K562 (cell line): Measurements from ENCODE around the gene ZFHX2. TPM values are rescaled to one million over a fixed set of nuclear protein-coding genes. Genes with fewer than 3 reads are reported as not detected.

Experiments
- CBFB ChIP-seq: sonication (generic); formaldehyde crosslinking; IDR thresholded peaks from 2 replicates; pipeline ENCODE4 v1.4.0; 2020; ENCODE audit warnings: mild to moderate bottlenecking, missing genetic modification reagents
- CREM ChIP-seq: IDR thresholded peaks from 2 replicates; pipeline ENCODE4 v1.6.1; 2014; ENCODE audit warnings: antibody characterized with exemption, low read depth
- EP400 ChIP-seq: fragments of 450-650 bp; IDR thresholded peaks from 2 replicates; pipeline ENCODE4 v1.6.1; 2017; ENCODE audit warnings: antibody characterized with exemption, mild to moderate bottlenecking, moderate library complexity
- HDAC2 ChIP-seq: fragments of 450-650 bp; IDR thresholded peaks from 2 replicates; pipeline ENCODE4 v1.6.1; 2016; ENCODE audit warnings: mild to moderate bottlenecking
- HOMEZ ChIP-seq: fragments of 250-450 bp; sonication (Bioruptor Pico); IDR thresholded peaks from 2 replicates; pipeline ENCODE4 v1.4.0; 2020; ENCODE audit warnings: mild to moderate bottlenecking, moderate library complexity
- NFIC ChIP-seq: fragments of 450-650 bp; IDR thresholded peaks from 2 replicates; pipeline ENCODE4 v1.6.1; 2017; ENCODE audit warnings: mild to moderate bottlenecking, inconsistent platforms
- POLR2G ChIP-seq: fragments of 200-400 bp; formaldehyde crosslinking; IDR thresholded peaks from 2 replicates; pipeline ENCODE4 v1.6.1; 2017; ENCODE audit warnings: low read depth, mild to moderate bottlenecking, antibody characterized with exemption, low read length, moderate library complexity
- POU5F1 ChIP-seq: fragments of 150-350 bp; IDR thresholded peaks from 2 replicates; pipeline ENCODE4 v1.6.1; 2014; ENCODE audit warnings: borderline replicate concordance, low read length, low read depth, mild to moderate bottlenecking; ENCODE audit not compliant: partially characterized antibody
- RBM17 ChIP-seq: fragments of 200-400 bp; formaldehyde crosslinking; IDR thresholded peaks from 2 replicates; pipeline ENCODE4 v1.6.1; 2017; ENCODE audit warnings: low read depth, mild to moderate bottlenecking, low read length, borderline replicate concordance
- SIN3A ChIP-seq, 2 experiments: fragments of 150-350 bp in 1 of 2; IDR thresholded peaks; 2 replicates each; pipeline ENCODE4 v1.6.1; 2011 to 2016; ENCODE audit warnings: borderline replicate concordance in 2 of 2, low read depth in 2 of 2, low read length in 2 of 2, mild to moderate bottlenecking in 2 of 2, moderate library complexity in 2 of 2; ENCODE audit not compliant: control insufficient read depth in 1 of 2
- SNIP1 ChIP-seq: fragments of 450-650 bp; IDR thresholded peaks from 2 replicates; pipeline ENCODE4 v1.7.1; 2017; ENCODE audit warnings: low read depth, mild to moderate bottlenecking
- TCF7L2 ChIP-seq: fragments of 150-350 bp; IDR thresholded peaks from 2 replicates; pipeline ENCODE4 v1.6.1; 2016; ENCODE audit warnings: low read depth, mild to moderate bottlenecking, low read length, moderate library complexity
- U2AF2 ChIP-seq: fragments of 200-400 bp; formaldehyde crosslinking; optimal IDR thresholded peaks from 2 replicates; pipeline ENCODE3; 2017; ENCODE audit warnings: low read depth, mild to moderate bottlenecking, low read length
- VEZF1 ChIP-seq: fragments of 200-800 bp; sonication (Bioruptor generic); IDR thresholded peaks from 2 replicates; pipeline ENCODE4 v1.6.1; 2017; ENCODE audit warnings: missing genetic modification characterization, missing compliant biosample characterization
- ZNF175 ChIP-seq: fragments of 200-800 bp; sonication (Bioruptor generic); IDR thresholded peaks from 2 replicates; pipeline ENCODE4 v1.6.1; 2016; ENCODE audit warnings: low read depth, mild to moderate bottlenecking, missing genetic modification characterization, missing compliant biosample characterization
- ZNF41 ChIP-seq: fragments of 250-450 bp; sonication (Bioruptor Pico); conservative IDR thresholded peaks from 2 replicates; pipeline ENCODE4 v1.4.0; 2020; ENCODE audit warnings: mild to moderate bottlenecking
- polyA plus RNA-seq, 8 experiments: library from polyadenylated mRNA; depleted of rRNA in 4 of 8; stranded (reverse) in 5 of 8; unstranded in 3 of 8; fragments of >200 nt; fragmentation: Nextera tagmentation in 2 of 8; fragmentation: Illumina TruSeq in 1 of 8; extraction: Ambion mirVana in 2 of 8; extraction: Trizol in 1 of 8; gene quantifications; 2 replicates each; pipeline versions ENCODE4 v1.2.1 to v1.2.3, GENCODE V29; 2011 to 2014; ENCODE audit warnings: inconsistent platforms in 1 of 8, missing spikeins in 1 of 8
- total RNA-seq, 7 experiments: library from RNA; depleted of rRNA in 6 of 7; stranded (reverse); fragments of >200 nt in 6 of 7; fragmentation: Illumina TruSeq in 2 of 7; extraction: Trizol in 2 of 7; gene quantifications; 2 replicates each; pipeline versions ENCODE4 v1.2.1 to v1.2.3, GENCODE V29; 2011 to 2021; ENCODE audit warnings: low replicate concordance in 1 of 7
- TF ChIP-seq, protein P1 (sequence below): fragments of 450-650 bp; IDR thresholded peaks from 2 replicates; pipeline ENCODE4 v1.6.1; 2016; ENCODE audit warnings: mild to moderate bottlenecking
- TF ChIP-seq, protein P2 (sequence below), 2 experiments: fragments of 450-650 bp; IDR thresholded peaks; 2 replicates each; pipeline ENCODE4 v1.6.1; 2016
- TF ChIP-seq, protein P3 (sequence below), 2 experiments: IDR thresholded peaks; 2 replicates each; pipeline ENCODE4 v1.6.1; 2011; ENCODE audit warnings: borderline replicate concordance in 1 of 2, control low read depth in 1 of 2, low read depth in 1 of 2, low read length in 1 of 2, mild to moderate bottlenecking in 1 of 2, mixed read lengths in 1 of 2, moderate library complexity in 1 of 2; ENCODE audit not compliant: insufficient read depth in 1 of 2, insufficient read length in 1 of 2, poor library complexity in 1 of 2, severe bottlenecking in 1 of 2; ENCODE audit errors: extremely low read depth in 1 of 2

The ZFHX2 gene
- total and polyA plus RNA-seq, 9 of the 15 experiments (the other 6 are each of a cell fraction or from before 2014, with no cell fraction given): 0.06 to 0.11 (median 0.11) TPM; not detected in 4

DNA sequence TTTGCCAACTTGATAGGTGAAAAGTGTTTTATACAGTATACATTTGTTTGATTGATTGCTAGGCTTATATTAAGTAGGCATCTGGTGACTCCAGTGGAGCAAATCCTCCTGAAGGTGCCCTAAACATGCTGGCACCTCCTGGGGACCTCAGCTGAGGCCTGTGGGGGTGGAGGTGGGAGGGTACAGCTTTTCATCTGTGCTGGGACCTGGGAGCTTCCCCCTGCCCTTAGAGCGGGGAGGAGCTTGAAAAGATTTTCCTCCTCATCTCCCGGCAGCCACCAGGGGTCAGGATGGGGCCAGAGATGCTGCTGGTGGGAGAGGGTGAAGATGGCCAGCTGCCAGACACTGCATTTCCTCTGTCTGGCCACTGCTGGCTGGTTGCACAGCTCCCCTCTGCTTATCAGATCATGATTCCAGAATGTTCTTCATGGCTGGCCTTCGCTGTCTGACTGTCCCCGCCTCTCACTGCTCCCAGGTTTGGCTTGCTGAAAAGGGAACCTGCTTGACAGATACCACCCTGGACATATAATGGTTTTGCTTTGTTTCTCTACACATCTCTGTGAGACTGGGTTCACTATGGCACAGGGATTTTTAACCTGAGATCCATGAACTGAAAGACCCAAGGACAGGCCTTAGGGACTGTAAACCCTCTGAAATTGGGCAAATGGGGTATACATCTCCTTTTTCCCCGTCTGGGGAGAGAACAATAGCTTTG, 37.5 kb upstream of the ZFHX2 start (continued):
- no peak for TF ChIP-seq SIN3A (IDR thresholded peaks at IDR 0.05; ENCODE audit: borderline replicate concordance in 2 of 2, control insufficient read depth in 1 of 2, low read depth in 2 of 2, low read length in 2 of 2)
- TF ChIP-seq SNIP1: no peak
- TF ChIP-seq ZNF175 (CRISPR knock-in tag): no peak
- TF ChIP-seq, protein P1, sequence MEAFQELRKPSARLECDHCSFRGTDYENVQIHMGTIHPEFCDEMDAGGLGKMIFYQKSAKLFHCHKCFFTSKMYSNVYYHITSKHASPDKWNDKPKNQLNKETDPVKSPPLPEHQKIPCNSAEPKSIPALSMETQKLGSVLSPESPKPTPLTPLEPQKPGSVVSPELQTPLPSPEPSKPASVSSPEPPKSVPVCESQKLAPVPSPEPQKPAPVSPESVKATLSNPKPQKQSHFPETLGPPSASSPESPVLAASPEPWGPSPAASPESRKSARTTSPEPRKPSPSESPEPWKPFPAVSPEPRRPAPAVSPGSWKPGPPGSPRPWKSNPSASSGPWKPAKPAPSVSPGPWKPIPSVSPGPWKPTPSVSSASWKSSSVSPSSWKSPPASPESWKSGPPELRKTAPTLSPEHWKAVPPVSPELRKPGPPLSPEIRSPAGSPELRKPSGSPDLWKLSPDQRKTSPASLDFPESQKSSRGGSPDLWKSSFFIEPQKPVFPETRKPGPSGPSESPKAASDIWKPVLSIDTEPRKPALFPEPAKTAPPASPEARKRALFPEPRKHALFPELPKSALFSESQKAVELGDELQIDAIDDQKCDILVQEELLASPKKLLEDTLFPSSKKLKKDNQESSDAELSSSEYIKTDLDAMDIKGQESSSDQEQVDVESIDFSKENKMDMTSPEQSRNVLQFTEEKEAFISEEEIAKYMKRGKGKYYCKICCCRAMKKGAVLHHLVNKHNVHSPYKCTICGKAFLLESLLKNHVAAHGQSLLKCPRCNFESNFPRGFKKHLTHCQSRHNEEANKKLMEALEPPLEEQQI: no peak
- TF ChIP-seq CREM: peak; percentile 44; the same call in 1 of the 2 replicates
- TF ChIP-seq U2AF2: no peak
- TF ChIP-seq, protein P2, sequence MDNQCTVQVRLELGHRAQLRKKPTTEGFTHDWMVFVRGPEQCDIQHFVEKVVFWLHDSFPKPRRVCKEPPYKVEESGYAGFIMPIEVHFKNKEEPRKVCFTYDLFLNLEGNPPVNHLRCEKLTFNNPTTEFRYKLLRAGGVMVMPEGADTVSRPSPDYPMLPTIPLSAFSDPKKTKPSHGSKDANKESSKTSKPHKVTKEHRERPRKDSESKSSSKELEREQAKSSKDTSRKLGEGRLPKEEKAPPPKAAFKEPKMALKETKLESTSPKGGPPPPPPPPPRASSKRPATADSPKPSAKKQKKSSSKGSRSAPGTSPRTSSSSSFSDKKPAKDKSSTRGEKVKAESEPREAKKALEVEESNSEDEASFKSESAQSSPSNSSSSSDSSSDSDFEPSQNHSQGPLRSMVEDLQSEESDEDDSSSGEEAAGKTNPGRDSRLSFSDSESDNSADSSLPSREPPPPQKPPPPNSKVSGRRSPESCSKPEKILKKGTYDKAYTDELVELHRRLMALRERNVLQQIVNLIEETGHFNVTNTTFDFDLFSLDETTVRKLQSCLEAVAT (IDR thresholded peaks at IDR 0.05): no peak
- no peak for TF ChIP-seq CBFB
- TF ChIP-seq POLR2G: no peak
- TF ChIP-seq, protein P3, sequence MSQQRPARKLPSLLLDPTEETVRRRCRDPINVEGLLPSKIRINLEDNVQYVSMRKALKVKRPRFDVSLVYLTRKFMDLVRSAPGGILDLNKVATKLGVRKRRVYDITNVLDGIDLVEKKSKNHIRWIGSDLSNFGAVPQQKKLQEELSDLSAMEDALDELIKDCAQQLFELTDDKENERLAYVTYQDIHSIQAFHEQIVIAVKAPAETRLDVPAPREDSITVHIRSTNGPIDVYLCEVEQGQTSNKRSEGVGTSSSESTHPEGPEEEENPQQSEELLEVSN (IDR thresholded peaks at IDR 0.05; ENCODE audit: borderline replicate concordance in 1 of 2, extremely low read depth in 1 of 2, insufficient read depth in 1 of 2, insufficient read length in 1 of 2, low read depth in 1 of 2, low read length in 1 of 2, poor library complexity in 1 of 2, severe bottlenecking in 1 of 2): peak in 1 of 2 experiments; percentile 19
- no peak for TF ChIP-seq HOMEZ
- TF ChIP-seq NFIC: peak; percentile 99
- TF ChIP-seq HDAC2: no peak
- peak; percentile 41; the same call in 1 of the 2 replicates for TF ChIP-seq VEZF1 (CRISPR knock-in tag)
- TF ChIP-seq ZNF41 (CRISPR knock-in tag): no peak
- TF ChIP-seq EP400: no peak
- no peak for TF ChIP-seq TCF7L2
- TF ChIP-seq RBM17: no peak
- TF ChIP-seq POU5F1: no peak
